WI38 (cell line): ENCODE measurements around the gene APBA2.

Experiments used
- H3K4me3 ChIP-seq: 2 replicates; pipeline ENCODE4 v1.5.1; 2011; ENCODE audit warnings: low read depth, mild to moderate bottlenecking, control low read depth, low read length
- TF ChIP-seq, protein P1 (sequence below): IDR thresholded peaks from 2 replicates; pipeline ENCODE4 v1.5.1; 2012; ENCODE audit warnings: low read depth, mild to moderate bottlenecking, control low read depth, low read length

Gene APBA2

GRCh38 chr15:29095746-29096145 is 210.0 kb downstream of the APBA2 start:
- H3K4me3 ChIP-seq: no peak overlapping the region
- TF ChIP-seq, protein P1, sequence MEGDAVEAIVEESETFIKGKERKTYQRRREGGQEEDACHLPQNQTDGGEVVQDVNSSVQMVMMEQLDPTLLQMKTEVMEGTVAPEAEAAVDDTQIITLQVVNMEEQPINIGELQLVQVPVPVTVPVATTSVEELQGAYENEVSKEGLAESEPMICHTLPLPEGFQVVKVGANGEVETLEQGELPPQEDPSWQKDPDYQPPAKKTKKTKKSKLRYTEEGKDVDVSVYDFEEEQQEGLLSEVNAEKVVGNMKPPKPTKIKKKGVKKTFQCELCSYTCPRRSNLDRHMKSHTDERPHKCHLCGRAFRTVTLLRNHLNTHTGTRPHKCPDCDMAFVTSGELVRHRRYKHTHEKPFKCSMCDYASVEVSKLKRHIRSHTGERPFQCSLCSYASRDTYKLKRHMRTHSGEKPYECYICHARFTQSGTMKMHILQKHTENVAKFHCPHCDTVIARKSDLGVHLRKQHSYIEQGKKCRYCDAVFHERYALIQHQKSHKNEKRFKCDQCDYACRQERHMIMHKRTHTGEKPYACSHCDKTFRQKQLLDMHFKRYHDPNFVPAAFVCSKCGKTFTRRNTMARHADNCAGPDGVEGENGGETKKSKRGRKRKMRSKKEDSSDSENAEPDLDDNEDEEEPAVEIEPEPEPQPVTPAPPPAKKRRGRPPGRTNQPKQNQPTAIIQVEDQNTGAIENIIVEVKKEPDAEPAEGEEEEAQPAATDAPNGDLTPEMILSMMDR: no peak

DNA sequence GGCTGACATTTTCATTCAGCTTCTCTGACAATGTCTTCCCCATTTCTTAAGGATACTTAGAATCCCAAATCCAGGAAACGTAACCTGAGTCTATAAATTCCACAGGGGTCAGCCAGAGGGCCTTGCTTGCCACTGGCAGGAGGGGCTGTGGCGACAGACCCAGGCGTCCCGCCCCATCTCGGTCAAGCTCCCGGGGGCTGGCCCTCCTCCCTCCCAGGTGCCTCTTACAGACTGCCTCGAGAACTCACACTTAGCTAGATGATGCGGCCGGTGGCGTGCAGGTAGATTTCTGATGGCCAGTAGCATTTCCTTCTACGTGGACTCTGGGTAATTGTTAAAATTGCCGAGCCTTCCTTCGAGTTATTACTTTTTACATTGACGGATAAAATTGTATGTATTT is 211.4 kb downstream of the APBA2 start:
- TF ChIP-seq, protein P1: no peak

GRCh38 chr15:29097971-29098370 is 212.2 kb downstream of the APBA2 start:
- H3K4me3 ChIP-seq: no peak overlapping the region
- TF ChIP-seq, protein P1: no peak

More for the DNA sequence above, 211.4 kb downstream of the APBA2 start:
- H3K4me3 ChIP-seq: no peak overlapping the region

DNA sequence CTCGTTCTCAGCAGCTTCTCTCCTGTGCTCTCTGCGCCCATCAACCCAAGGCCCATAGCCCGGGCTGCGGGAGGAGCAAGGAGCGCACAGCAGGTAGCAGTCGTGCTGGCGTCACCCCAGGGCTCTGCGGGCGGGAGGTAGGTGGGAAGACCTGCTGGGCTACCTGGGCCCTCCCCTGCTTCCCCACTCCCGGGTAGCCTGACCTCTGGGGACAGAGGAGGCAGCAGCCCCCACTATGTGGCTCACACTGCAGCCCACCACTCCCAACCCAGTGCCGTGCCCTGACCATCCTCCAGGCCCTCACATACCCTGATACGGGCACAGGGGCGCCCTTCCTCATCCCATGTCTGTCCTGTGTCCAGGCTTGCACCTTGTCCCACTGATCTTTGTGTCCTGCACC is 212.9 kb downstream of the APBA2 start:
- TF ChIP-seq, protein P1: no peak
- H3K4me3 ChIP-seq: no peak overlapping the region

DNA sequence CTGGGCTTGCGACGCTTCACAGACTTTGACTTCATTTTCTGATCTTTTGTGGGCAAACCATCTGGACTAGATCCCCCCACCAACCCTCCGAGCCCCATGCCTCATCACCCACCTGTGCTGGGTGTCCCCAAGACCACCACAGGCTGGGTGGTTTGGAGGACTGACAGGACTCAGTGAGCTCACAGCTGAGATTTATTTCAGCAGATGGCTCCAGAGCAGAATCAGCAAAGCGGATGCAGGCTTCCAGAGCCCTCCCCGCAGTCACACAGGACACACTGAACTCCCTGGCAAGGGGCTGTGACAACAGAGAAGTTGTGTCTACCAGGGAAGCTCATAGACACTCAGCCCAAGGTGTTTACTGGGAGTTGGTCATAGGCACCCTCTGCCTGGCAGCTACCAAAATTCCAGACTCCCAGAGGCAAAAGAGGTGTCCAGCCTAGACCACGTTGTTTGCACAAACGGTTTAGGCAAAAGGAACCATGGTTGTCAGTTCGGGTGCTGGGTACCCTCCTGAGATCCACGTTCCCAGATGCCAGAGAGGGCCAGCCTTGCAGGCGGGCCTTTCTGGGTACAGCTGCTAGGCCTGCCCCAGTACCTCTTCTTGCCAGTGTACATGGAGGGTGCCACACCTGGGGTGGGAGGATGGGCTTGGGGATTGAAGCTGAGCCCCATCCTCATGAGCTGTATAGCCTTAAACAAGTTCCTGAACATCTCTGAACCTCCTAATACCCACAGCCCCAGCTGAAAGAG is 213.5 kb downstream of the APBA2 start:
- TF ChIP-seq, protein P1: no peak
- H3K4me3 ChIP-seq: no peak overlapping the region

DNA sequence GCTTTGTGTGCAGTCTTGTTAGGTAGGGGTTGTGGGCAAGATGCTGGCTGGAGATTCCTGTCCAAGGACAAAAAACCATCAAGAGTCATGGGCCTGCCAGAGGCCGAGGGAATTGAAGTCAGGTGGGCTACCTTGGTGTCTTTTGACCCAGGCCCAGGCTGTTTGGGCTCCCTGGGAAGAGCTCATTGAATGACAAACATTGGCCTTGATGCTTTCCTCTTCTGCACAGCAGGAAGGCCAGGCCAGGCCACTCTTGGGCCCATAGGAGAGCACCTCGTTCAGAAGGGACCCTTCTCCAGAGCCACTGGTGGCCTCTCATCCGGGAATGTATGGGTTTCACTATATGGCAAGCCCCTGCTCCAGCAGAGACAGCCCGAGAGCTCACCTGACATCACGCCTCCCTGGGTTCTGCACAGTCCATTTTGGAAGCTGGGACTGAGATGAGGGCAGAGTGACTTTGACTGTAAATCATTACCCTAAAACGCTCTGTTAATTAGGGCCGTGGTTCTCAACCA is 214.8 kb downstream of the APBA2 start:
- H3K4me3 ChIP-seq: no peak overlapping the region
- TF ChIP-seq, protein P1: no peak

DNA sequence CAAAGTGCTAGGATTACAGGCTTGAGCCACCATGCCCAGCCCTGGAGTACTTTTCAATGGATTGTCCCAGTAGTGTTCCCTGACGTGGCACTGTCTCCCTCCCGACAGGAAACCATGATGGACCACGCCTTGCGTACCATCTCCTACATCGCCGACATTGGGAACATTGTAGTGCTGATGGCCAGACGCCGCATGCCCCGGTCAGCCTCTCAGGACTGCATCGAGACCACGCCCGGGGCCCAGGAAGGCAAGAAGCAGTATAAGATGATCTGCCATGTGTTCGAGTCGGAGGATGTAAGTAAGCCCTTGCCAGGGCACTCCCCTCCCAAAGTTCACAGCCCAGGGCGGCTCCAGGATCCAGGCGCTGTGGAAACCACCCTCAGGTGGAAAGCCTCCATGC is 215.7 kb downstream of the APBA2 start:
- H3K4me3 ChIP-seq: no peak overlapping the region
- TF ChIP-seq, protein P1: no peak
